Stimulated activated naive CD4-positive, alpha-beta T cell treated with Interleukin-2 at 50 U/mL for 16 hours (primary cell): ENCODE measurements around the gene NET1.
"Not testable (repeated sequence)": the region's sequence is repeated elsewhere in the genome, so short reads cannot be mapped to it uniquely, and the experiment has no call there.

Experiments
- DNase-seq: peaks from one replicate; lab custom pipeline; 2025; lab: John Stamatoyannopoulos, UW

Gene NET1

GRCh38 chr10:5412277-5412941 is at the start of gene NET1:
NET1 (plus strand) TSS chr10:5412557; CDS start chr10:5412693, 136 bp downstream.
- DNase-seq: peak; percentile 53

- no peak for DNase-seq
These were observed 49.5 kb upstream of the NET1 start for GRCh38 chr10:5362873-5363272.

- no peak for DNase-seq
These were observed 48.0 kb upstream of the NET1 start for GRCh38 chr10:5364374-5364773.

- no peak for DNase-seq
These were observed 47.4 kb upstream of the NET1 start, which contains the start of gene UCN3 for GRCh38 chr10:5364890-5365338. UCN3 (plus strand) TSS chr10:5364966; CDS start chr10:5373721, 8,755 bp downstream.

GRCh38 chr10:5365928-5366327 is 46.4 kb upstream of the NET1 start:
- no peak for DNase-seq

- no peak for DNase-seq
These were observed 42.8 kb upstream of the NET1 start for GRCh38 chr10:5369362-5370158.

- DNase-seq: no peak
These were observed 41.6 kb upstream of the NET1 start for GRCh38 chr10:5370493-5371352.

- DNase-seq: no peak
These were observed 39.0 kb upstream of the NET1 start for GRCh38 chr10:5373307-5373706.

- no peak for DNase-seq
These were observed 38.3 kb upstream of the NET1 start for GRCh38 chr10:5373891-5374611.

- DNase-seq: no peak
These were observed 35.9 kb upstream of the NET1 start for GRCh38 chr10:5376450-5376849.

GRCh38 chr10:5379202-5379601 is 33.2 kb upstream of the NET1 start:
- not testable (repeated sequence) for DNase-seq

- DNase-seq: not testable (repeated sequence)
These were observed 32.0 kb upstream of the NET1 start for GRCh38 chr10:5380395-5380794.

- DNase-seq: no peak
These were observed 31.2 kb upstream of the NET1 start for GRCh38 chr10:5381187-5381586.

- no peak for DNase-seq
These were observed 27.1 kb upstream of the NET1 start for GRCh38 chr10:5385224-5385623.

- no peak for DNase-seq
These were observed 25.2 kb upstream of the NET1 start for GRCh38 chr10:5387169-5387568.

- DNase-seq: no peak
These were observed 21.7 kb upstream of the NET1 start for GRCh38 chr10:5390607-5391205.

- DNase-seq: no peak
These were observed 20.6 kb upstream of the NET1 start for GRCh38 chr10:5391790-5392189.

- no peak for DNase-seq
These were observed 18.8 kb upstream of the NET1 start for GRCh38 chr10:5393529-5393928.

GRCh38 chr10:5395168-5395567 is 17.2 kb upstream of the NET1 start:
- DNase-seq: no peak

GRCh38 chr10:5396556-5397300 is 15.6 kb upstream of the NET1 start:
- DNase-seq: no peak

- DNase-seq: no peak
These were observed 13.0 kb upstream of the NET1 start for GRCh38 chr10:5399332-5399731.
